ENCODE results near the gene MZT2A. TPM values are rescaled to one million over a fixed set of nuclear protein-coding genes. Genes with fewer than 3 reads are reported as not detected.
"Not testable (repeated sequence)": the region's sequence is repeated elsewhere in the genome, so short reads cannot be mapped to it uniquely, and the experiment has no call there.

Gene MZT2A
- total RNA-seq, 2 experiments from 2014 or later, result 305 to 443 TPM

- H3K4me3 ChIP-seq (ENCODE audit: low read depth, low read length, poor library complexity, severe bottlenecking); DNase-seq (ENCODE audit: low spot score); POLR2A ChIA-PET; H2AFZ ChIP-seq (ENCODE audit: low read length); H3K4me1 ChIP-seq (ENCODE audit: insufficient read depth, low read length, poor library complexity, severe bottlenecking); H3K79me2 ChIP-seq (ENCODE audit: insufficient read depth, low read depth, low read length); BruUV-seq (replicated peaks); H3K4me2 ChIP-seq (ENCODE audit: low read length); CTCF ChIA-PET (ENCODE audit: unreplicated experiment); intact Hi-C loops (cut with micrococcal nuclease; ENCODE audit: unreplicated experiment); H3K27ac ChIP-seq (ENCODE audit: low read depth, low read length, poor library complexity, severe bottlenecking); H3K9me2 ChIP-seq (ENCODE audit: insufficient read depth, low read length); H4K20me1 ChIP-seq (ENCODE audit: insufficient read depth, low read length); H3K36me3 ChIP-seq (ENCODE audit: insufficient read depth, low read length); H3K9me3 ChIP-seq (ENCODE audit: low read length): not testable (repeated sequence)
Observed at GRCh38 chr2:131440742-131441468, 51.3 kb downstream of the MZT2A start.

Small RNAs within 50 kb of the gene (microRNA-seq; reads per million reads assigned to microRNA genes)
- not detected for gene MIR4784 (ENCODE audit: borderline replicate concordance)

Other genes starting within 250 kb of the MZT2A start
- not detected in 2 replicates for gene RAB6D, start 128.2 kb downstream of the MZT2A start, total RNA-seq (2014; rRNA removed; shearing (Covaris generic))
- gene RAB6D, start 128.2 kb downstream of the MZT2A start, total RNA-seq (2022), result not detected in 2 replicates
- not detected in 2 replicates for gene TUBA3D, start 16.3 kb downstream of the MZT2A start, total RNA-seq (2014; rRNA removed; shearing (Covaris generic))
- not detected in 2 replicates for gene TUBA3D, start 16.3 kb downstream of the MZT2A start, total RNA-seq (2022)
- gene CCDC74A, start 35.5 kb upstream of the MZT2A start, total RNA-seq (2014; rRNA removed; shearing (Covaris generic)), result 57.4 and 60.7 TPM in 2 replicates
- 27.1 and 40.2 TPM in 2 replicates for gene CCDC74A, start 35.5 kb upstream of the MZT2A start, total RNA-seq (2022)

All from OCI-LY7 (cell line).